Renal cortex interstitium (tissue), 11 donors: ENCODE data around the gene RAD51B. TPM values are rescaled to one million over a fixed set of nuclear protein-coding genes. Genes with fewer than 3 reads are reported as not detected.

Source experiments
- DNase-seq, 11 donors: peaks; one replicate each; pipeline ENCODE4 v3.0.0-alpha.2; 2013; ENCODE audit warnings: low read depth in 9 of 11, low spot score in 4 of 11; ENCODE audit errors: extremely low read depth in 1 of 11
- polyA plus RNA-seq, 3 donors: library from polyadenylated mRNA; unstranded; fragments of 120-200 nt; gene quantifications; one replicate each; pipeline ENCODE4 v1.2.1, GENCODE V29; 2013; ENCODE audit not compliant: insufficient read length in 3 of 3

Gene RAD51B
- polyA plus RNA-seq, 3 donors: 12.5 to 13.0 (median 12.5) TPM

DNA sequence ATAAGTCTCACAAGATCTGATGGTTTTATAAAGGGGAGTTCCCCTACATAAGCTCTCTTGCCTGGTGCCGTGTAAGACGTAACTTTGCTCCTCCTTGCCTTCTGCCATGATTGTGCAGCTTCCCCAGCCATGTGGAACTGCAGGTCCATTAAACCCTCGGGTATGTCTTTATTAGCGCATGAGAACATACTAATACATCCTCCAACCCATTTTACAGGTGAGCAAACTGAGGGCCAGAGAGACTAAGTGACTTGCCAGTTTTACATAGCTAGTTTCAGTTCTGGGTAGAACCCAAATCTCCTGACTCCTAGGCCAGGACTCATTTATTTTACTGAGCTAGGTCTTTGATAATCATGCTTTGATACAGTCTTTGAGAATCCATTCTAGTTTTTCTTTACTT is 406.9 kb downstream of the RAD51B start:
- no peak for DNase-seq

DNA sequence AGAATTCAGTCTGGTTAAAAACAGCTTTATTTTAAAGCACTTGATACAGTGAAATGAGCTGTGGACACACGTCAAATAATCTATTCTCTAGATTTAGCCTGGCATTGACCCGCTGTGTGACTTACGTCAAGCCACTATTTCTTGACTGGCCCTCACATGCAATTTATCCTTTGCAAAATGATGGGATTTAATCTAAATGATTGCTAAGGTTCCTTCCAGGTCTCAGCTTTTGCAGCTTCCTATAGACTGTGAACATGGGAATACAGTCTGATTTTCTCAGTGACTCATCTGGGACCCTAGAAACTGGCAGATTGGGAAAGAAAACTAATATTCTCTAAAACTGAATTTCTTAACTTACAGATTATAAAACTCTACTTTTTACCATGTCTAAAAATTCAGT is 409.1 kb downstream of the RAD51B start:
- DNase-seq: no peak

DNA sequence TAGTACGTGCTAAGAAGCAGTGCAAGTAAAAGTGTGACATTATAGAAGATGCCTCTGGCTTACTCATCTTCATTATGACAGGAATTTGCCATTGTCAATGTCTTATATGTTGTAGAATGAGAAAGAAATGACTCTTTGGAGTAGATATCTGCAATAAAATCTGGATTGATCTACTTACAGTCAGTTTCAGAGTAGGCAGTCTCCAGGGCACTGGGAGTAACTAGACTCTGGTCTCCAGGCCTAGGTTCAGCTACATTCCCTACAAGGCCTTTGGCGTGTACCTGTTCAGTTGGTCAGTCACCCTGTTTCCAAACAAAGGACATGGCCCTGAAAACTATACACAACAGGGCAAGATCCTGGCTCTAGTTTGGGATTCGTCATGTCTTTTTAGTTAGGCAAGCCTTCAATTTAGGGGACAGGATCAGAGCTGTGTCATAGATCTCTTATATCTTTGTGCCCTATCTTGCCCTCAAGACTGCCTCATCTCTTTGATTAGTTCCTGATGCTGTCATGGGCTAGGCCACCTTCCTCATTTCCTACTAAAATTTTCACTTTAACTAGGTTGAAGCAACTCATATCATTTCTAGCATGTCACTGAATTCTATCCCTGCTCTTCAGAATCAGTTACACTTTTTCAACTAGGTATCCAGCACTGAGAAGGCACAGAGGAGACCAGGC is 410.0 kb downstream of the RAD51B start:
- no peak for DNase-seq

GRCh38 chr14:68230202-68230949 is 410.8 kb downstream of the RAD51B start:
- DNase-seq: no peak

- DNase-seq: no peak
Measured at GRCh38 chr14:68230950-68231717, 411.6 kb downstream of the RAD51B start.

GRCh38 chr14:68231898-68232297 is 412.3 kb downstream of the RAD51B start:
- no peak for DNase-seq

GRCh38 chr14:68232300-68233055 is 412.9 kb downstream of the RAD51B start:
- DNase-seq: peak; percentile 67 to 93 (median 82)

DNA sequence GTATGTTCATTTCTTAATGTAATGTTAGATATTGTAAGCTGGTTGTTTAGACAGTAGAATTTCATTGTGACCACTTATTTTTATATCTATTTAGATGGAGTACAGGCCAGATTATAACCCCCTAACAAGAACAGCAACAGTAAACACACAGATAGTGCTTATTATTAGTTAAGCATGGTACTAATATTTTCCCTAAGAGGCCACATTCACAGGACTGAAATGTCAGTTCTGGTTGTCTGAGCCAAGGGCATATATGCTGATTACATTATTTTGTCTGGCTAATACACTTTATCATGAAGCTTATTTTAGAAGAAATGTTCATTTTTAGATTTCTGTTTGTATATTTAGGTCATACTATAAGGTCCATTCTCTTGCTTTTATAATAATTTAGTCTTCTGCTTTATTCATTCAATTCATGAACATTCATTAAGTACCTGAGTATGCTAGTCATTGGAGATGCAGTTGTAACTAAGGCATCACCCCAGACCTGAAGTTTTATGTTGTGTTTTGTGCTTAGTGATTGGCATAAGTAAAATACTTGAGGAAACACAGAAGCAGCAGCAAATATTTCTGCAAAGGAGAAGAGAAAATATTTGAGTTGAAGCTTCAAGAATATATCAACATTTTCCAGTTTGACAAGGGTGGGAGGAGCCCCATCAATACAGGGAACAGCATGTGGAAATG is 413.7 kb downstream of the RAD51B start:
- no peak for DNase-seq

DNA sequence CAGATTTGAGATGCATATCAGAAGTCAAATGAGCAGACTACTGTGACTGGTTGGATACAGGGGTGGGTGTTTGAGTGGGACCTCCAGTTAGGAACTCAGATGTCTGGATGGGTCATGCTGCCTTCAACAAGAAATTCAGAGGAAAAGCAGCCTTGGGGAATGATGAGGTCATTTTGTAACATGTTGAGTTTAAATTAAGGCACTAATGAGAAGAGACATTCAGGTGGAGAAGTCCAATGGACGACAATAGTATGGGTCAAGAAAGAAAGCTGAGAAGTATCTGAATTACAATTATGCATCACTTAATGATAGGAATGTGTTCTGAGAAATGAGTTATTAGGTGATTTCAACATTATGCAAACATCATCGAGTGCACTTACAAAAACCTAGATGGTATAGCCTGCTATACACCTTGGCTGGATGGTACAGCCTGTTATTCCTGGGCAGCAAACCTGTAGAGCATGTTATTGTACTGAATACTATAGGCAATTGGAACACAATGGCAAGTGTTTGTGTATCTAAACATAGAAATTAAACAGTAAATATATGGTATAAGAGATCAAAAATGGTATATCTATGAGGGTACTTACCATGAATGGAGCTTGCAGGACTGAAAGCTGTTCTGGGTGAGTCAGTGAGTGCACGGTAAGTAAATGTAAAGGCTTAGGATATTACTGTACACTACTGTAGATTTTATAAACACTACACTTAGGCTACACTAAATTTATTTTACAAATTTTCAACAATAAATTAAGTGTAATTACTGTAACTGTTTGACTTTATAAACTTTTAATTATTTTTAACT is 414.7 kb downstream of the RAD51B start:
- no peak for DNase-seq

GRCh38 chr14:68235011-68235410 is 415.4 kb downstream of the RAD51B start:
- no peak for DNase-seq

DNA sequence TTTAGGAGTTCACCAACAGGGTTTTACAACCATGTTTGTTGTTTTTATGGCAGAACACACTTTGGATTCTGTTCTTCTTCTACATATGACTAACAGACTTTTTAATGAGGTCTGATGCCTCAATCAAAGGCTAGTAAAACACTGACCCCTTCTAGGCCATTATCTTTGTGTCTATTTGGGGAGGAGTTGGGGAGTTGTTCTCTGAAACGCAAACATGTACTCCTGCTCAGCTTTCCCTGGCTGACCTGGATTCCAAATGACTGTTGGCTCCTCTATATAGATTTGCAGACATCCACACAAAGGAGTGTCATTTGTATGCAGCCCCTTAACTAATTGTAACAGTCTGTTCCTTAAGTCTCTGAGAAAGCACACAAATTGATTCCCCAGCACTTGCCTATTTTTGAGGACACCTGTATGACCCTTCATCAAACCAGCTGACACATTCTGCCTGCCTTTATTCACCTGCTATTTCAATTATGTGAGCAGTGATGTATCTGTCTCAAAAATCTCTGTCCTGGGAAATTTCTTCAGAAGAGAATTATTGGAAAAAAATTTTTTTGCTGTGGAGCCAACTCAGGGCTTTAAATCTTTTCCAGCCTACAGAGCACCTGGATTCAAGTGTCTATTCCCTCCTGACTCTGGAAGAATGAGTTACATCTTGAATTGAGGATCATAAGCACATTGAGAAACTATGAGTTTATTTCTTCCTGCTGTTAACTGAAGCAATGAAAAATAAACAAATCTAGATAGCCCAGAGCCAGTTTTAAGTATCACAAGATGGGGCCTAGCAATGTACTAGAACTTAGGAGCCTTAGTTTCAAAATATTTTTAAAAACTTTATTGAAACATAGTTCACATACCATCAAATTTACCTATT is 417.2 kb downstream of the RAD51B start:
- no peak for DNase-seq

- DNase-seq: no peak
Measured at GRCh38 chr14:68238551-68238950, 419.0 kb downstream of the RAD51B start.

GRCh38 chr14:68238976-68239375 is 419.4 kb downstream of the RAD51B start:
- no peak for DNase-seq

GRCh38 chr14:68239988-68240771 is 420.6 kb downstream of the RAD51B start:
- DNase-seq: no peak

- DNase-seq: no peak
Measured at GRCh38 chr14:68241862-68242487, 422.4 kb downstream of the RAD51B start.

GRCh38 chr14:68243450-68244010 is 424.0 kb downstream of the RAD51B start:
- no peak for DNase-seq
